Vagina (tissue), 2 donors: ENCODE results near the gene C9orf78. TPM values are rescaled to one million over a fixed set of nuclear protein-coding genes. Genes with fewer than 3 reads are reported as not detected.

Experiments used
- DNase-seq, 2 donors: peaks; one replicate each; pipeline ENCODE4 v3.0.0-alpha.2; 2017; ENCODE audit errors: extremely low spot score in 2 of 2
- H3K27ac ChIP-seq: fragments of 200-600 bp; sonication (generic); one replicate; pipeline ENCODE4 v1.5.1; 2019
- H3K27me3 ChIP-seq: fragments of 200-600 bp; sonication (generic); one replicate; pipeline ENCODE4 v1.5.1; 2019
- H3K36me3 ChIP-seq, 2 donors: fragments of 200-600 bp; sonication (generic); one replicate each; pipeline ENCODE4 v1.5.1; 2017 to 2019
- H3K4me1 ChIP-seq: fragments of 200-600 bp; sonication (generic); one replicate; pipeline ENCODE4 v1.5.1; 2019
- H3K4me3 ChIP-seq, 2 donors: fragments of 200-600 bp; sonication (generic); 1 replicate in 1 of 2; 2 replicates in 1 of 2; pipeline ENCODE4 v1.5.1; 2016 to 2019
- H3K9me3 ChIP-seq: fragments of 200-600 bp; sonication (generic); one replicate; pipeline ENCODE4 v1.5.1; 2019
- POLR2A ChIP-seq, 2 donors: fragments of 450-650 bp; IDR thresholded peaks; one replicate each; pipeline ENCODE4 v1.6.1; 2017; ENCODE audit warnings: antibody characterized with exemption in 2 of 2, mild to moderate bottlenecking in 2 of 2, moderate library complexity in 2 of 2
- POLR2AphosphoS5 ChIP-seq, 2 donors: sonication (generic); formaldehyde crosslinking; IDR thresholded peaks; one replicate each; pipeline ENCODE4 v1.9.0; 2017; ENCODE audit warnings: antibody characterized with exemption in 2 of 2, mild to moderate bottlenecking in 2 of 2, low read depth in 1 of 2; ENCODE audit not compliant: insufficient read depth in 1 of 2
- intact Hi-C: fragments of 100-400 bp; cut with DNase I; formaldehyde crosslinking; loops from one replicate; pipeline ENCODE4 v1.15.1; 2023
- total RNA-seq: library from RNA; depleted of rRNA; stranded (reverse); fragments of >200 nt; gene quantifications from one replicate; pipeline ENCODE4 v1.2.3, GENCODE V29; 2016
- TF ChIP-seq, protein P1 (sequence below), 3 experiments: fragments of 450-650 bp in 2 of 3; fragments of 200-600 bp in 1 of 3; sonication (generic) in 1 of 3; IDR thresholded peaks; one replicate each; pipeline ENCODE4 v1.5.1; 2017 to 2019; ENCODE audit warnings: antibody characterized with exemption in 3 of 3, mild to moderate bottlenecking in 2 of 3, moderate library complexity in 2 of 3

C9orf78 gene
- total RNA-seq, 1 donor from 2014 or later, result 36.6 TPM

DNA sequence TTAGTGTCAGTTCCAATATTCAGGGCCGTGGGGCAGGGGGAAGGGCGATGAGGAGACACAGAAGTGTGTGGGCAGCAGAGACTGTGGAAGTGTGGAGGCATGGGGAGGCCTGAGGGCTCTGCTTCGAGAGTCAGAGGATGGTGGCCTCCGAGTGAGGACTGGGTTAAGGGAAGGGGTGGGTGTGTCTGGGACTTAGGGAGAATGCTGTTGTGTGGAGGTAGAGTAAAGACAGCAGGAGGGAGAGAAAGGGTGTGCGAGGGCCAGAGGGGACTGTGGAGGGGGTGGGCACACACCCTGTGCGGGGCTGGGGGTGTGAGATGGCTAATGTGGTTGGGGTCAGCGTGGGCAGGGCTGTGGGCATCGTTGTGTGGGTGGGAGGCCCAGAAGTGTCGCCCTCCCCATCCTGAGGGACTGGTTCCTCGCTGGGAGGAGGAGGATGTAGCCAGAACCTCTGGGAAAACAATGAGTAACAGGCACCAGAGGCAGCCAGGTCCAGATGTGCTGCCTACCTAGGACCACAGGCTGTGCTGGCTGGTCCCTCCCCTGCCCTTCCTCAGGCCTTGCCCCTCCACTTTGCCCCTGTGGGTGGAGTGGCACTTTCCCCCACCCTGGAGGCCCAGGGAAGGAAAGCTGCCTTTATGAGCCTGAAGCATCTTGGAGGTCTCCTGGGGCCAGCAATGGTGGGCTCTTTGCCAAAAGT is 4.4 kb upstream of the C9orf78 start:
- Histone ChIP-seq H3K36me3 (no peaks in the 10 kb centered on the region), H3K4me3 (no peak overlapping the region), H3K9me3 (no peaks in the 10 kb centered on the region), H3K27ac (no peak overlapping the region), H3K27me3 (no peaks in the 10 kb centered on the region), H3K4me1 (peaks cover 46% of the 10 kb centered on the region)
- DNase-seq, result no peak
- intact Hi-C loops, result no loop called here
- no peak for TF ChIP-seq POLR2AphosphoS5 (IDR thresholded peaks at IDR 0.05; ENCODE audit: insufficient read depth in 1 of 2, low read depth in 1 of 2)
- TF ChIP-seq POLR2A (IDR thresholded peaks at IDR 0.05), result no peak
- TF ChIP-seq, protein P1, sequence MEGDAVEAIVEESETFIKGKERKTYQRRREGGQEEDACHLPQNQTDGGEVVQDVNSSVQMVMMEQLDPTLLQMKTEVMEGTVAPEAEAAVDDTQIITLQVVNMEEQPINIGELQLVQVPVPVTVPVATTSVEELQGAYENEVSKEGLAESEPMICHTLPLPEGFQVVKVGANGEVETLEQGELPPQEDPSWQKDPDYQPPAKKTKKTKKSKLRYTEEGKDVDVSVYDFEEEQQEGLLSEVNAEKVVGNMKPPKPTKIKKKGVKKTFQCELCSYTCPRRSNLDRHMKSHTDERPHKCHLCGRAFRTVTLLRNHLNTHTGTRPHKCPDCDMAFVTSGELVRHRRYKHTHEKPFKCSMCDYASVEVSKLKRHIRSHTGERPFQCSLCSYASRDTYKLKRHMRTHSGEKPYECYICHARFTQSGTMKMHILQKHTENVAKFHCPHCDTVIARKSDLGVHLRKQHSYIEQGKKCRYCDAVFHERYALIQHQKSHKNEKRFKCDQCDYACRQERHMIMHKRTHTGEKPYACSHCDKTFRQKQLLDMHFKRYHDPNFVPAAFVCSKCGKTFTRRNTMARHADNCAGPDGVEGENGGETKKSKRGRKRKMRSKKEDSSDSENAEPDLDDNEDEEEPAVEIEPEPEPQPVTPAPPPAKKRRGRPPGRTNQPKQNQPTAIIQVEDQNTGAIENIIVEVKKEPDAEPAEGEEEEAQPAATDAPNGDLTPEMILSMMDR (IDR thresholded peaks at IDR 0.05), result no peak

DNA sequence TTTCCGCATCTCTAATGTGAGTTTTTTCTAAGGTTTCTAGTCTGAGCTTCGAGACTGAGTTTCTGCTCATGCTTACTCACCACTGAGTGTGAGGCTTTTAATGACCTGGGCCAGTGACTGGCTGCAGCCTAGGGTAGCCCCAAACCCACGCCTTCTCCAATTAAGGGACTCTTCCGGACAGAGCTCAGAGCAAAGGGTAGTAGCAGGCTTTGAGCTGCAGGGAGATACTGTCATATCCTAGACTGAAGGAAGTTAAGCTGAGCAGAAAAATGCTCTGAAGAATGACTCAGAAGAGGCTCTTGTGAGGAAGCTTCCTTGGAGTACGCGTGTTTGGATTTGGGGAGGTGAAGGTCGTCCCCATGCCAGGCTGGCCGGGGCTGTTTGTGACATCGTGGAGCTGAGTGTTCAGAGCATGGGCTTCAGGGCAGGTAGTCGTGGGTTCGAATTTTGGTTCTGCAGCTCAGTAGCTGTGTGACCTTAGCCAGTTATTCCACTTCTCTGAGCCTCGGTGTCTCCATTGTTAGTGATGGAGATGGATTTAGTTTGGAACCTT is 3.7 kb upstream of the C9orf78 start:
- intact Hi-C loops, result no loop called here
- no peak for DNase-seq
- peaks cover 53% of the 10 kb centered on the region for H3K4me1 ChIP-seq

DNA sequence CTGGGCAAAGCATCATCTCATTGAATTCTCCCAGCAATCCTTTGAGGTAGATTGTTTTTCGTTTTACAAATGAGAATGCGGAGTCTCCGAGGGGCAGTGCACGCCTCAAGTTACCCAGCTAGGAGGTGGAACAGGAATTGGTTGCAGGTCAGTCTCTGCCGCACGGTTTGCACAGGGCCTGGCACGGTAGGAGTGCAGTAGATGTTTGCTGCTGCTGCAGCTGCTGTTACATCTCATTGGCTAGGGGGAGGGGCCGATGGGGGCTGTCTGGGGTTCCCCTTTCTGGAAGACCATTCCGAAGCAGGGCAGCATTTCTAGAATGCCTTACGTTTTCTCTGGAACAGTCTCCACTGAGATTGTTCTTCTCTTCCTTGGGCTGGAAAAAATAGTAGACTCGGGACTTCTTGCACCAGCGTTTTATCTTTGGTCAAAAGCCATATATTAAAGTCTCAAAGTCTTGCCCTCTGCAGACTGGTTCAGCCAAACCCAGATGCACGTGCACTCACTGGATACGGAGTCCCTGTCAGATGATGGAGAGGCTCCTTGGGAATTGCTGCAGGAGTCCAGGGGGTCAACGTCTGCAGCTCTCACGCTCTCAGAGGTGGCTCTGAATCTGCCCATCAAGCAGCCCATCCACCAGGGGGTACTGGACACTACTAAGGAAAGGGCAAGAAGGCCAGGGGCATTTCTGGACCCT is 1.4 kb upstream of the C9orf78 start:
- Histone ChIP-seq H3K4me1 (peaks cover 56% of the 10 kb centered on the region), H3K27ac (peak overlapping the region; percentile 87), H3K4me3 (peak overlapping the region; percentile 91 to 95), H3K9me3 (no peaks in the 10 kb centered on the region), H3K36me3 (peaks cover 0 to 19% of the 10 kb centered on the region in 2 donors), H3K27me3 (no peaks in the 10 kb centered on the region)
- DNase-seq, result no peak
- TF ChIP-seq POLR2A (IDR thresholded peaks at IDR 0.05) (no peak), POLR2AphosphoS5 (IDR thresholded peaks at IDR 0.05; ENCODE audit: insufficient read depth in 1 of 2, low read depth in 1 of 2) (no peak)
- TF ChIP-seq, protein P1 (IDR thresholded peaks at IDR 0.05), result no peak
- intact Hi-C loops, result no loop called here

More for the DNA sequence above, 3.7 kb upstream of the C9orf78 start:
- Histone ChIP-seq H3K9me3 (no peaks in the 10 kb centered on the region), H3K27ac (no peak overlapping the region), H3K36me3 (no peaks in the 10 kb centered on the region), H3K4me3 (no peak overlapping the region), H3K27me3 (no peaks in the 10 kb centered on the region)
- TF ChIP-seq POLR2AphosphoS5 (IDR thresholded peaks at IDR 0.05; ENCODE audit: insufficient read depth in 1 of 2, low read depth in 1 of 2), result no peak
- TF ChIP-seq, protein P1 (IDR thresholded peaks at IDR 0.05), result no peak
- TF ChIP-seq POLR2A (IDR thresholded peaks at IDR 0.05), result no peak

DNA sequence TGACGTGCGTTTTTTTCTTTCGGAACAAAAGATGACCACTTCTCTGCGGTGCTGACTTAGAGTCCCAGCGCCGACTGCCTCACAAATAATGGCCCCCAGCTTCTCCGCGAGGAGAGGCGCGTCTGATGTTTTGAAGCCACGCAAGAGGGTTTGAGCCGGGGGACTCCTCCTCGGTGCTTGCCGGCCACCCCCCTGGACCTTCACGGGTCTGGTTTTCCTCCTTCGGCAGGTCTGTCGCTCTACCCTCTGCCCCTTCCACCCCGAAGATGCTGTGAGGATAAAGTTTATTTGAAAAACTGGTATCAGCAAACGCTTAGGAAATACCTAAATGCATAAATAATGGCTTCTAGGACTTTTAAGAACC is 767 bp upstream of the C9orf78 start:
- Histone ChIP-seq H3K36me3 (peaks cover 0 to 25% of the 10 kb centered on the region in 2 donors), H3K27me3 (no peaks in the 10 kb centered on the region), H3K9me3 (no peaks in the 10 kb centered on the region), H3K27ac (peak overlapping the region; percentile 87), H3K4me3 (peak overlapping the region; percentile 91 to 95), H3K4me1 (peaks cover 56% of the 10 kb centered on the region)
- no peak for DNase-seq
- intact Hi-C loops, result no loop called here
- no peak for TF ChIP-seq POLR2AphosphoS5 (IDR thresholded peaks at IDR 0.05; ENCODE audit: insufficient read depth in 1 of 2, low read depth in 1 of 2)
- no peak for TF ChIP-seq POLR2A (IDR thresholded peaks at IDR 0.05)
- TF ChIP-seq, protein P1 (IDR thresholded peaks at IDR 0.05), result no peak
